Right ventricle myocardium superior (tissue), 1 donor: Measurements from ENCODE around the gene LBR. TPM values are rescaled to one million over a fixed set of nuclear protein-coding genes. Genes with fewer than 3 reads are reported as not detected.

Source experiments
- ATAC-seq: fragments of 200-7000 bp; cut with Tn5 transposase; one replicate; pipeline ENCODE4 v1.9.1; 2020; ENCODE audit warnings: mild to moderate bottlenecking; ENCODE audit not compliant: poor library complexity
- DNase-seq: peaks from one replicate; pipeline ENCODE4 v3.0.0-alpha.2; 2020
- intact Hi-C: fragments of 100-400 bp; cut with DNase I; formaldehyde crosslinking; loops from one replicate; pipeline ENCODE4 v1.11.2; 2022
- total RNA-seq: library from RNA; stranded (reverse); fragmentation: NEBNext Ultra II Directional; extraction: Animal tissue kit (Norgen Biotek cat#: 25700); gene quantifications from one replicate; pipeline ENCODE4 v1.2.1, GENCODE V29; 2021
- donor health status: DM: no; HTN: yes; CAD: no; lungs with severe emphysema.

The LBR gene
- total RNA-seq, 1 donor from 2014 or later: 11.7 TPM

DNA sequence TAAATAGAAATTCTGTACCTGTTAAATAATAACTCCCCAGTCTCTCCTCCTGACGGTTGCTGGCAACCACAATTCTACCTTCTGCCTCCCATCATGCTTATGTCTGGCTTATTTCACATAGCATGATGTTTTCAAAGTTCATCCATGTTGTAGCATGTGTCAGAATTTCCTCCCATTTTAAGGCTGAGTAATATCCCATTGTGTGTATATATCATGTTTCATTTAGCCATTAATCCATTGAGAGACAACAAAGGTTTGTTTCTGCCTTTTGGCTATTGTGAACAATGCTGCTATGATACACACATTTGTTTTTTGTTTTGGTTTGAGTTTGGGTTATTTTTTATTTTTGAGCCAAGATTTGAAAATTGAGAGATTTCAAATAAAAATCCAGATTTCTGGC, 72.0 kb downstream of the LBR start:
- intact Hi-C loops: no loop called here
- ATAC-seq: no peak
- no peak for DNase-seq

DNA sequence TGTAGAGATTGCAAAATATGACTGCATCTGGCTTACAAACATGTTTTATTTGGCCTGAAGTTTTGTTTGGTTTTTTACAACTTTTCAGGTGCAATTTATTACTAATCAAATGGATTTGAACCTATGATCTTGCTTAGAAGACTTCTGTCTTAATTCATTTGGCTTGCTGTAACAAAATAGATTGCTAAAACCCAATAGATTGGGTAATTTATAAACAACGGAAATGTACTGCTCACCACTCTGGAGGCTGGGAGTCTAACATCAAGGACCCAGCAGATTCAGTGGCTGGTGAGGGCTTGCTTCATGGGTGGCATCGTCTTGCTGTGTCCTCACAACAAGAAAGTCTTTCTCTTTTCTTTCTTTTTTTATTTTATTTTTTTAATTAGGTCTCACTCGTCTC, 72.9 kb downstream of the LBR start:
- DNase-seq: no peak
- intact Hi-C loops: no loop called here
- no peak for ATAC-seq

Other genes with a start within 250 kb of the LBR start
- gene ENAH, start 225.1 kb upstream of the LBR start, total RNA-seq: 70.4 TPM